Activated CD4-positive, alpha-beta T cell treated with anti-CD3 and anti-CD28 coated beads for 4 hours (primary cell): Measurements from ENCODE around the gene CNTN1.

Experiments used
- DNase-seq, 2 donors: peaks; one replicate each; pipeline ENCODE4 v3.0.0-alpha.2; 2020

CNTN1 gene

GRCh38 chr12:40784102-40784501 lies 91.9 kb downstream of the CNTN1 start:
- DNase-seq, result no peak

- DNase-seq, result no peak
Observed at GRCh38 chr12:40788276-40788675, 96.0 kb downstream of the CNTN1 start.

- DNase-seq, result no peak
Observed at GRCh38 chr12:40792792-40793386, 100.7 kb downstream of the CNTN1 start.

GRCh38 chr12:40793471-40793870 lies 101.2 kb downstream of the CNTN1 start:
- no peak for DNase-seq

- no peak for DNase-seq
Observed at GRCh38 chr12:40794087-40794486, 101.8 kb downstream of the CNTN1 start.

GRCh38 chr12:40801082-40801481 lies 108.8 kb downstream of the CNTN1 start:
- DNase-seq, result no peak

- DNase-seq, result no peak
Observed at GRCh38 chr12:40801861-40802260, 109.6 kb downstream of the CNTN1 start.

- no peak for DNase-seq
Observed at GRCh38 chr12:40802656-40803055, 110.4 kb downstream of the CNTN1 start.

GRCh38 chr12:40819436-40820108 lies 127.3 kb downstream of the CNTN1 start:
- no peak for DNase-seq

GRCh38 chr12:40820794-40821484 lies 128.7 kb downstream of the CNTN1 start:
- DNase-seq, result no peak

- DNase-seq, result no peak
Observed at GRCh38 chr12:40825156-40825555, 132.9 kb downstream of the CNTN1 start.

GRCh38 chr12:40827683-40828592 lies 135.7 kb downstream of the CNTN1 start:
- no peak for DNase-seq

- no peak for DNase-seq
Observed at GRCh38 chr12:40828593-40828990, 136.4 kb downstream of the CNTN1 start.

GRCh38 chr12:40829738-40830144 lies 137.5 kb downstream of the CNTN1 start:
- DNase-seq, result no peak

GRCh38 chr12:40831916-40832315 lies 139.7 kb downstream of the CNTN1 start:
- no peak for DNase-seq

GRCh38 chr12:40832668-40833067 lies 140.4 kb downstream of the CNTN1 start:
- no peak for DNase-seq

GRCh38 chr12:40833818-40834217 lies 141.6 kb downstream of the CNTN1 start:
- no peak for DNase-seq

- DNase-seq, result no peak
Observed at GRCh38 chr12:40834321-40834720, 142.1 kb downstream of the CNTN1 start.

GRCh38 chr12:40837891-40838429 lies 145.7 kb downstream of the CNTN1 start:
- no peak for DNase-seq

GRCh38 chr12:40843495-40843894 lies 151.3 kb downstream of the CNTN1 start:
- DNase-seq, result no peak

- DNase-seq, result no peak
Observed at GRCh38 chr12:40853221-40853620, 161.0 kb downstream of the CNTN1 start.

- no peak for DNase-seq
Observed at GRCh38 chr12:40854604-40855003, 162.4 kb downstream of the CNTN1 start.

- no peak for DNase-seq
Observed at GRCh38 chr12:40864891-40865290, 172.7 kb downstream of the CNTN1 start.
